Mucosa of descending colon (tissue), 3 donors: ENCODE measurements around the gene MAGEC1. TPM values are rescaled to one million over a fixed set of nuclear protein-coding genes. Genes with fewer than 3 reads are reported as not detected.

ENCODE experiments used
- ATAC-seq: fragments of 200-7000 bp; cut with Tn5 transposase; one replicate; pipeline ENCODE4 v1.9.1; 2020; ENCODE audit warnings: mild to moderate bottlenecking, moderate library complexity
- DNase-seq, 3 donors: peaks; one replicate each; pipeline ENCODE4 v3.0.0-alpha.2; 2020
- H3K36me3 ChIP-seq: fragments of 200-600 bp; one replicate; pipeline ENCODE4 v1.8.0; 2021; ENCODE audit warnings: low read depth, mild to moderate bottlenecking
- H3K4me1 ChIP-seq: fragments of 200-600 bp; one replicate; pipeline ENCODE4 v1.8.0; 2021; ENCODE audit warnings: low read depth, mild to moderate bottlenecking
- H3K4me3 ChIP-seq: fragments of 200-600 bp; one replicate; pipeline ENCODE4 v1.8.0; 2021; ENCODE audit warnings: mild to moderate bottlenecking
- H3K9me3 ChIP-seq: fragments of 200-600 bp; one replicate; pipeline ENCODE4 v1.8.0; 2021; ENCODE audit warnings: mild to moderate bottlenecking
- intact Hi-C, 2 donors: fragments of 100-400 bp; cut with DNase I in 1 of 2; cut with micrococcal nuclease in 1 of 2; formaldehyde crosslinking; loops; one replicate each; pipeline versions ENCODE4 v1.11.0 to v1.11.1; 2022; cut with DNase I, micrococcal nuclease
- total RNA-seq, 3 donors: library from RNA; stranded (reverse); fragmentation: NEBNext Ultra II Directional in 2 of 3; extraction: Animal tissue kit (Norgen Biotek cat#: 25700) in 2 of 3; gene quantifications; one replicate each; pipeline versions ENCODE4 v1.2.1 to v1.2.4, GENCODE V29; 2021 to 2023
- TF ChIP-seq, protein P1 (sequence below): fragments of 200-600 bp; IDR thresholded peaks from one replicate; pipeline ENCODE4 v1.8.0; 2022; ENCODE audit warnings: antibody characterized with exemption, mild to moderate bottlenecking
- donor health status: DM: no; HTN: no; CAD: no; lungs with moderate emphysema.
- donor health status: DM: no; HTN: no; CAD: no.
- donor health status: DM: no; HTN: yes; CAD: no.

MAGEC1 gene
- total RNA-seq, 3 donors from 2014 or later = not detected

DNA sequence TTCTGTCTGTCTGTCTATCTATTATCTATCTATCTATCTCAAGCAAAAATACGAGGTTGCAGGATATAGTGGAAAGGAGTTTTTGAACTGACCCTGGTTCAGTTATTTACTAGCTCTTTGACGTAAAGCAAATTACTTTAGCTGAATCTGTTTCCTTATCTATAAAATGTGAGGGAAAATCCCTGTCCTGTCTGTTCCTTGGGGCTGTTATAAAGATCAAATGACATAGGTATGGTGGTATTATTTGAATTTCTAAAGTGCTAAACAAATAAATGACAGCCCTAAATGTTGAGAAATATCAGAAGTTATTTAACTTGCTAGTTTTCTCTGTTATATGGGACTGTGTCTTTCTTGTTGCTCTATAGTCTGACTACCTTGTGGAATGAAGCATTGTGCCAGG is 55.0 kb downstream of the MAGEC1 start:
- DNase-seq = no peak
- ATAC-seq = no peak
- Histone ChIP-seq H3K4me3 (no peak overlapping the region), H3K36me3 (no peaks in the 10 kb centered on the region), H3K9me3 (no peaks in the 10 kb centered on the region), H3K4me1 (no peaks in the 10 kb centered on the region)
- TF ChIP-seq, protein P1, sequence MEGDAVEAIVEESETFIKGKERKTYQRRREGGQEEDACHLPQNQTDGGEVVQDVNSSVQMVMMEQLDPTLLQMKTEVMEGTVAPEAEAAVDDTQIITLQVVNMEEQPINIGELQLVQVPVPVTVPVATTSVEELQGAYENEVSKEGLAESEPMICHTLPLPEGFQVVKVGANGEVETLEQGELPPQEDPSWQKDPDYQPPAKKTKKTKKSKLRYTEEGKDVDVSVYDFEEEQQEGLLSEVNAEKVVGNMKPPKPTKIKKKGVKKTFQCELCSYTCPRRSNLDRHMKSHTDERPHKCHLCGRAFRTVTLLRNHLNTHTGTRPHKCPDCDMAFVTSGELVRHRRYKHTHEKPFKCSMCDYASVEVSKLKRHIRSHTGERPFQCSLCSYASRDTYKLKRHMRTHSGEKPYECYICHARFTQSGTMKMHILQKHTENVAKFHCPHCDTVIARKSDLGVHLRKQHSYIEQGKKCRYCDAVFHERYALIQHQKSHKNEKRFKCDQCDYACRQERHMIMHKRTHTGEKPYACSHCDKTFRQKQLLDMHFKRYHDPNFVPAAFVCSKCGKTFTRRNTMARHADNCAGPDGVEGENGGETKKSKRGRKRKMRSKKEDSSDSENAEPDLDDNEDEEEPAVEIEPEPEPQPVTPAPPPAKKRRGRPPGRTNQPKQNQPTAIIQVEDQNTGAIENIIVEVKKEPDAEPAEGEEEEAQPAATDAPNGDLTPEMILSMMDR = no peak
- intact Hi-C loops = no loop called here

Other genes starting within 250 kb of the MAGEC1 start
- not detected for gene SPANXD, start 205.2 kb upstream of the MAGEC1 start, total RNA-seq
- not detected for gene MAGEC3, start 65.6 kb upstream of the MAGEC1 start, total RNA-seq